MV-4-11 (cell line): ENCODE measurements around the gene CNPY4.
"Not testable (repeated sequence)": the region's sequence is repeated elsewhere in the genome, so short reads cannot be mapped to it uniquely, and the experiment has no call there.

Source experiments
- DNase-seq: peaks from one replicate; lab custom pipeline; 2025; lab: John Stamatoyannopoulos, UW

Gene CNPY4

GRCh38 chr7:100119970-100120732 lies 717 bp downstream of the CNPY4 start:
- peak; percentile 39 for DNase-seq

DNA sequence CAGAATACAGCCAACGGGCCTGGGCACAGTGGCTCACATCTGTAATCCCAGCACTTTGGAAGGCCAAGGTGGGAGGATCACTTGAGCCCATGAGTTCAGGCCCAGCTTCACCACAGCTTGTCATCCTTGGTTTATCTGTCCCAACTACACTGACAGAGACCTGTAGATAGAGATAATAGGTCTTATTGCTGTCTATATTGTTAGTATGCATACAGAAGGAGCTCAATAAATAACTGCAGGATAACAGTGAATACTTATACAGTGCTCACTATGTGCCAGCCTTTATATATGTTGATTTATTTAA lies 1.3 kb downstream of the CNPY4 start:
- DNase-seq = no peak

DNA sequence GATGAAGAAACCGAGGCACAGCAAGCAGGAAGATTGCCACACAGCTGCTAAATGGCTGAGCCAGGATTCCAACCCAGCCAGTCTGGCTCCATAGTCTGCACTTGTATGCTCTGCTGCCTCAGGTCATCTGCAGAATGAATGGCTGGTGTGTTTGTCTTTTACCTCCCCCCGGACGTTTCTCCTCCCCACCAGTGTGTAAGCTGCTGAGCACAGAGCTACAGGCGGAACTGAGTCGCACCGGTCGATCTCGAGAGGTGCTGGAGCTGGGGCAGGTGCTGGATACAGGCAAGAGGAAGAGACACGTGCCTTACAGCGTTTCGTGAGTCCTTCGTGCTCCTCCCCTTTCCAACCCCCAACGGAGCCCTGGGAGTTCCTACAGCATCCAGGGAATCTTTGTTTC lies 2.6 kb downstream of the CNPY4 start:
- DNase-seq = no peak

GRCh38 chr7:100122568-100122967 lies 3.1 kb downstream of the CNPY4 start:
- DNase-seq = no peak

GRCh38 chr7:100124301-100125230 lies 5.1 kb downstream of the CNPY4 start:
- DNase-seq = no peak

DNA sequence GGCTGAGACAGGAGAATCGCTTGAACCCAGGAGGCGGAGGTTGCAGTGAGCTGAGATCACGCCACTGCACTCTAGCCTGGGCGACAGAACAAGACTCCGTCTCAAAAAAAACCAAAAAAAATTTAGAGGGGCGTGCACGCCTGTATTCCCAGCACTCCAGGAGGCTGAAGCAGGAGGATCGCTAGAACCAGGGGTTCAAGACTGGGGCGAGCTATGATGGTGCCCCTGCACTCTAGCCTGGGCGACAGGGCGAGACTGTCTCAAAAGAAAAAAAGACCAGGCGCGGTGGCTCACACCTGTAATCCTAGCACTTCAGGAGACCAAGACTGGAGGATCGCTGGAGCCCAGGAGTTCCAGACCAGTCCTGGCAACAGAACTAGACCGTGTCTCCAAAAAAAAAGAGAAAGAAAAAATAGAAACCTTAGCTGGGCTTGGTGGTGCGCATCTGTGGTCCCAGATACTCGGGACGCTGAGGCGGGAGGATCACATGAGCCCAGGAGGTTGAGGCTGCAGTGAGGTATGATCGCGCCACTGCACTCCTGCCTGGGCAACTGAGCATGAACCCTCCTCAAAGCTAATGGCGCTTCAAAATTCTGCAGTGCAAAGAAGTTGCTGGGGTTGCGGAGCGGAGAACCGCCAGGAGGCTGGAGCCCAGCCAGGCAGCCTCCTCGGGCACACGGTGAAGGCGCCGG lies 7.0 kb downstream of the CNPY4 start:
- no peak for DNase-seq

- peak; percentile 81 for DNase-seq
Measured at GRCh38 chr7:100126931-100127865, 7.8 kb downstream of the CNPY4 start, which contains the start of gene MBLAC1. TSS of gene MBLAC1 (plus strand) at chr7:100126967. CDS start at chr7:100127396, 429 bp downstream.

- no peak for DNase-seq
Measured at GRCh38 chr7:100127866-100128636, 8.6 kb downstream of the CNPY4 start.

DNA sequence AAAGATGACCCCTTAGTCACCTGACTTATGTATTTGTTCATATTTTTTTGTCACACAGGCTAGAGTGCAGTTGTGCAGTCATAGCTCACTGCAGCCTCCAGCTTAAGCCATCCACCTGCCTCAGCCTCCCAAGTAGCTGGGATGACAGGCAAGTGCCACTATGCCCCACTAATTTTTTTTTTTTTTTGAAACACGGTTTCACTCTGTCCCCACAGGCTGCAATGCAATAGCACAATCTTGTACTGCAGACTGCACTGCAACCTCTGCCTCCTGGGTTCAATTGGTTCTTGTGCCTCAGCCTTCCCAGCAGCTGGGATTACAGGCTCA lies 9.2 kb downstream of the CNPY4 start:
- DNase-seq = no peak

DNA sequence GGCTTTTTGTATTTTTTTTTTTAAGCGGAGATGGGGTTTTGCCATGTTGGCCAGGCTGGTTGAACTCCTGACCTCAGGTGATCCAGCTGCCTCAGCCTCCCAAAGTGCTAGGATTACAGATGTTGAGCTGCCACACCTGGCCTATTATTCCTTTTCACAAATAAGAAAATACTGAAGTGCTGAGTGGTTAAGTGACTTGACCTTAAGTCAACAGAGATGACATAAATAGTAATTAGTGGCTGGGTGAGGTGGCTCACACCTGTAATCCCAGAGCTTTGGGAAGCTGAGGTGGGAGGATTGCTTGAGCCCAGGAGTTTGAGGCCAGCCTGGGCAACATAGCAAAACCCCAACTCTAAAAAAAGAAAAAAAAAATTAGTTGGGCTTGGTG lies 10.8 kb downstream of the CNPY4 start:
- DNase-seq = not testable (repeated sequence)

DNA sequence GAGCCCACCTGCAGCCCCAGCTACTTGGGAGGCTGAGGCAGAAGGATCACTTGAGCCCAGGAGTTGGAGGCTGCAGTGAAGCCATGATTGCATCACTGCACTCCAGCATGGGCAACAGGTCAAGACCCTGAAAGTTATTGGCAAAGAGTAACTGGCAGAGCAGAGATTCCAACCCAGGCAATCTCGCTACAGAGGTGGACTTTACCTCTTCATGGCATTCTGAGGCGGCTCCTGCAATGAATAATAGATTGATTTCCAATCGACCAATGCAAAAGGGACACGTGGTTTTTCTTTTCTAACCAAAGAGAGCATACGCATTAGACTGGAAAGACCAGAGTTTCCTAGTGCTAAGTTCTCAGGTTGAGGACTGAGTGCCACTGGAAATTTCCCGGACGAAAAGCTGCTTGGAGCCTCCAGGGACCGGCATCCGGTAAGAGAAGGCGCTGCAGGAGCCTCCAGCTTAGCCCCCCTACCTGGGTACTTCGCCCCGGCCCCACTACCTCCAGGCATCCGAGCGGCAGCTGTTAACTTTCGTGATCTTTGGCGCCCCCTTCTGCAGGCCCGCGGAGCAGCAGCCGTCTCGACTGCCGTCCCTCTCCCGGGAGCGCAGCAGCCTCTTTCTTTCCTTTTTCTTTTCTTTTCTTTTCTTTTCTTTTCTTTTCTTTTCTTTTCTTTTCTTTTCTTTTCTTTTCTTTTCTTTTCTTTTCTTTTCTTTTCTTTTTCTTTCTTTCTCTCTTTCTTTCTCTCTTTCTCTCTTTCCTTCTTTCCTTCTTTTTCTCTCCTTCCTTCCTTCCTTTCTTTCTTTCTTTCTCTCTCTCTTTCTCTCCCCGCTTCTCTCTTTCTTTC lies 11.4 kb downstream of the CNPY4 start:
- DNase-seq = peak; percentile 20

DNA sequence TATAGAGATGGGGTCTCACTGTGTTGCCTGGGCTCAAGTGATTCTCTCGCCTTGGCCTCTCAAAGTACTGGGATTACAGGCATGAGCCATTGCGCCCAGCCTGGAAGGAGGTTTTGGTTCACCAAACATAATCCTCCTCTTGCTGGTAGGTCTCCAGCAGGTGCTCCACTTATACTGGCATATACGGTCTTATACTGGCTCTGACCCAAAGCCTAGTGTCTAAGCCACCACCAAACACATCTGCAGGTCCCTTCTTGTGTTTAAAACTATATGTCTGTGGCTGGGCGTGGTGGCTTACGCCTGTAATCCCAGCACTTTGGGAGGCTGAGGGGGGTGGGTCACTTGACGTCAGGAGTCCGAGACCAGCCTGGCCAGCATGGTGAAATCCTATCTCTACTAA lies 12.7 kb downstream of the CNPY4 start:
- DNase-seq = no peak

- DNase-seq = peak; percentile 52
Measured at GRCh38 chr7:100132697-100133151, 13.3 kb downstream of the CNPY4 start.

DNA sequence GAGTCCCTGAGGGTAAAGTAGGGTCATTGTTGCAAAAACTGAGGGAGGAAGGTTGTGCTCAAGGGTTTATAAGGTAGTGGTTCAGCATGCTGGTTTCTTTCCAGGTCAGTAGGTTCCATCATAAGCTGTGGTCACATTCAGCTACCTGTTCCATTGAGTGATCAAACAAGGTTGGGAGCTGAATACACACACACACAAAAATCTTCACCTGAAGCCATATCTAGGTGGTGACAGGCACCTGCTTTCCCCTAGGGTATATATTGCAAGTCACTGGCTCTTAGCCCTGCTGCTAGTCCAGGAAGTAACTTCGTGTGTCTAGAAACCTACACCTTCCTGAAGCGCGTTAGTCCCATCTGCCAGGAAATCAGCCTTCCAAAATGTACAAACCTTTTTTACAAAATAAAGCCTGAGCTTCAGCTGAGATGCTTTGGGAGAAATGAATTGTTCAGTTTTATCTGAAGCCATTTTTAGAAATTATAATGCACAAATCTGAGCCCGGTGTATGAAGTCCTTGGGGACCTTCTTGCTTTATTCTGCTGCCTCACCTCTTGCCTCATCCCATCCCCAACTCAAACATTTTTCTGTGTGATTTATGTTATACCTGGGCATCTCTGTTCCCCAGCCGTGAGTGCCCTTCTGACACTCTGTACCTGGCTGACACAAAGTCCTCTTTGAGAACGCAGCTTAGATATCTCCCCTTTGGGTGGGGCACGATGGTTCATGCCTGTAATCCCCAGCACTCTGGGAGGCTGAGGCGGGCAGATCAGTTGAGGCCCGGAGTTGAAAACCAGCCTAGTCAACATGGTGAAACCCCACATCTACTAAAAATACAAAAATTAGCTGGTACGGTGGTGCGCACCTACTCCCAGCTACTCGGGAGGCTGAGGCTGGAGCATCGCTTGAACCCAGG lies 18.7 kb downstream of the CNPY4 start:
- no peak for DNase-seq

- peak; percentile 45 for DNase-seq
Measured at GRCh38 chr7:100141555-100141949, 22.1 kb downstream of the CNPY4 start.

GRCh38 chr7:100142461-100142860 lies 23.0 kb downstream of the CNPY4 start:
- no peak for DNase-seq

GRCh38 chr7:100146350-100146749 lies 26.9 kb downstream of the CNPY4 start:
- DNase-seq = peak; percentile 37

- DNase-seq = no peak
Measured at GRCh38 chr7:100147278-100147677, 27.8 kb downstream of the CNPY4 start.

GRCh38 chr7:100148225-100148558 lies 28.8 kb downstream of the CNPY4 start:
- no peak for DNase-seq
